HEK293 (cell line): ENCODE data around the gene KLF7.

Experiments used
- CTCF ChIA-PET: fragments of 350-600 bp; formaldehyde crosslinking; extraction: SDS; loops from one replicate; lab custom pipeline; 2021; ENCODE audit warnings: antibody characterized with exemption; lab: Yijun Ruan, JAX
- POLR2A ChIA-PET: fragments of 300-600 bp; formaldehyde crosslinking; extraction: SDS; loops from one replicate; lab custom pipeline; 2020; ENCODE audit warnings: antibody characterized with exemption, inconsistent platforms; lab: Yijun Ruan, JAX
- H3K27ac ChIP-seq: fragments of 200-500 bp; sonication (Bioruptor generic); 2 replicates; pipeline ENCODE4 v1.5.1; 2014; ENCODE audit warnings: low read depth, low read length, control low read depth, inconsistent platforms; ENCODE audit errors: extremely low read depth
- H3K36me3 ChIP-seq, 2 experiments: fragments of 200-500 bp in 1 of 2; sonication (Bioruptor generic) in 1 of 2; 1 replicate in 1 of 2; 2 replicates in 1 of 2; pipeline ENCODE4 v1.5.1; 2014 to 2017; ENCODE audit warnings: inconsistent platforms in 2 of 2, low read length in 2 of 2; ENCODE audit not compliant: control insufficient read depth in 2 of 2, insufficient read depth in 1 of 2
- H3K4me1 ChIP-seq: fragments of 200-500 bp; sonication (Bioruptor generic); 2 replicates; pipeline ENCODE4 v1.5.1; 2014; ENCODE audit warnings: mild to moderate bottlenecking, low read length, inconsistent platforms; ENCODE audit not compliant: control insufficient read depth, insufficient read depth
- H3K4me3 ChIP-seq: 2 replicates; pipeline ENCODE4 v1.5.1; 2011; ENCODE audit warnings: low read depth, mild to moderate bottlenecking, control low read depth, low read length, moderate library complexity
- H3K9me3 ChIP-seq: fragments of 200-500 bp; sonication (Bioruptor generic); 2 replicates; pipeline ENCODE4 v1.5.1; 2014; ENCODE audit warnings: low read depth, low read length, inconsistent platforms; ENCODE audit not compliant: control insufficient read depth, insufficient read depth
- AEBP2 ChIP-seq: fragments of 450-650 bp; formaldehyde crosslinking; IDR thresholded peaks from 2 replicates; pipeline ENCODE4 v1.5.1; 2016; ENCODE audit warnings: missing biosample characterization, missing genetic modification characterization, borderline replicate concordance
- HOXD13 ChIP-seq: sonication (generic); formaldehyde crosslinking; IDR thresholded peaks from 2 replicates; pipeline ENCODE4 v1.8.0; 2022; ENCODE audit warnings: missing genetic modification reagents, borderline replicate concordance
- PRDM2 ChIP-seq: fragments of 450-650 bp; formaldehyde crosslinking; IDR thresholded peaks from 2 replicates; pipeline ENCODE4 v1.5.1; 2016; ENCODE audit warnings: missing biosample characterization, missing genetic modification characterization, borderline replicate concordance
- PRDM4 ChIP-seq: fragments of 450-650 bp; formaldehyde crosslinking; IDR thresholded peaks from 2 replicates; pipeline ENCODE4 v1.5.1; 2017; ENCODE audit warnings: missing biosample characterization, missing genetic modification characterization
- TCF7L2 ChIP-seq: IDR thresholded peaks from 2 replicates; pipeline ENCODE4 v1.6.1; 2011; ENCODE audit warnings: low read depth, mild to moderate bottlenecking, inconsistent platforms, low read length, moderate library complexity, borderline replicate concordance
- YY2 ChIP-seq: fragments of 450-650 bp; formaldehyde crosslinking; IDR thresholded peaks from 2 replicates; pipeline ENCODE4 v1.5.1; 2016; ENCODE audit warnings: missing biosample characterization, missing genetic modification characterization
- ZNF10 ChIP-seq: fragments of 450-650 bp; formaldehyde crosslinking; IDR thresholded peaks from 2 replicates; pipeline ENCODE4 v1.5.1; 2017; ENCODE audit warnings: missing biosample characterization, missing genetic modification characterization
- ZNF18 ChIP-seq: fragments of 450-650 bp; formaldehyde crosslinking; IDR thresholded peaks from 2 replicates; pipeline ENCODE4 v1.5.1; 2016; ENCODE audit warnings: missing biosample characterization, missing genetic modification characterization
- ZNF248 ChIP-seq: fragments of 450-650 bp; formaldehyde crosslinking; IDR thresholded peaks from 2 replicates; pipeline ENCODE4 v1.5.1; 2017; ENCODE audit warnings: missing biosample characterization, missing genetic modification characterization
- ZNF292 ChIP-seq: fragments of 450-650 bp; formaldehyde crosslinking; IDR thresholded peaks from 2 replicates; pipeline ENCODE4 v1.5.1; 2016; ENCODE audit warnings: low read depth, missing biosample characterization, missing genetic modification characterization, borderline replicate concordance
- ZNF513 ChIP-seq: fragments of 450-650 bp; IDR thresholded peaks from 2 replicates; pipeline ENCODE4 v1.5.1; 2018; ENCODE audit warnings: missing biosample characterization, missing genetic modification characterization
- ZNF529 ChIP-seq: fragments of 450-650 bp; formaldehyde crosslinking; IDR thresholded peaks from 2 replicates; pipeline ENCODE4 v1.5.1; 2017; ENCODE audit warnings: missing genetic modification characterization, missing biosample characterization; ENCODE audit not compliant: insufficient replicate concordance
- ZNF791 ChIP-seq: fragments of 450-650 bp; formaldehyde crosslinking; IDR thresholded peaks from 2 replicates; pipeline ENCODE4 v1.5.1; 2016; ENCODE audit warnings: missing biosample characterization, missing genetic modification characterization
- ZSCAN23 ChIP-seq: fragments of 450-650 bp; formaldehyde crosslinking; IDR thresholded peaks from 2 replicates; pipeline ENCODE4 v1.5.1; 2016; ENCODE audit warnings: missing biosample characterization, missing genetic modification characterization

KLF7 gene

GRCh38 chr2:207138627-207139297 is 27.0 kb downstream of the KLF7 start:
- H3K9me3 ChIP-seq = no peaks in the 10 kb centered on the region
- no peak overlapping the region for H3K27ac ChIP-seq
- ChIA-PET POLR2A (no interaction called here), CTCF (interaction anchor here (0.7 kb wide), 1 partner anchor 18 kb away, joined by 3 read pairs; no protein-coding TSS in a partner anchor)
- 0 out of 2 replicates have a peak, but pooled peaks cover under 1% of the 10 kb centered on the region for H3K4me1 ChIP-seq
- no peaks in the 10 kb centered on the region for H3K36me3 ChIP-seq
- no peak overlapping the region for H3K4me3 ChIP-seq
- TF ChIP-seq HOXD13 (CRISPR knock-in tag) (no peak), ZNF10 (no peak), ZNF18 (tag by site-specific recombination) (no peak), ZNF791 (tag by site-specific recombination) (no peak), PRDM4 (tag by site-specific recombination) (no peak), ZSCAN23 (tag by site-specific recombination) (no peak), YY2 (tag by site-specific recombination) (no peak), ZNF248 (tag by site-specific recombination) (no peak), AEBP2 (no peak), ZNF513 (tag by site-specific recombination) (no peak), TCF7L2 (no peak), PRDM2 (tag by site-specific recombination) (no peak), ZNF292 (tag by site-specific recombination) (no peak), ZNF529 (tag by site-specific recombination) (no peak)
- TF ChIP-seq, all 188 proteins: peak for 0
